BLaER1 treated with 17β-estradiol and CSF1 and Interleukin-3, amounts not matched to agents 10 nM and 100 nM (cell line): ENCODE results near the gene KCTD2.

ENCODE experiments used
- H3K27ac ChIP-seq, 11 experiments: shearing (Covaris generic); formaldehyde crosslinking; 2 replicates each; pipeline ENCODE4 v1.8.1; 2022
- H3K27me3 ChIP-seq, 11 experiments: shearing (Covaris generic); formaldehyde crosslinking; 2 replicates each; pipeline ENCODE4 v1.8.1; 2022
- H3K36me3 ChIP-seq, 11 experiments: shearing (Covaris generic); formaldehyde crosslinking; 2 replicates each; pipeline ENCODE4 v1.8.1; 2022
- H3K4me1 ChIP-seq, 10 experiments: shearing (Covaris generic); formaldehyde crosslinking; 2 replicates each; pipeline ENCODE4 v1.8.1; 2022
- H3K4me2 ChIP-seq, 11 experiments: shearing (Covaris generic); formaldehyde crosslinking; 2 replicates each; pipeline ENCODE4 v1.8.1; 2022
- H3K4me3 ChIP-seq, 10 experiments: shearing (Covaris generic); formaldehyde crosslinking; 2 replicates each; pipeline ENCODE4 v1.8.1; 2022
- H3K9ac ChIP-seq, 11 experiments: shearing (Covaris generic); formaldehyde crosslinking; 2 replicates each; pipeline ENCODE4 v1.8.1; 2022
- H3K9me3 ChIP-seq, 11 experiments: shearing (Covaris generic); formaldehyde crosslinking; replicated peaks in 1 of 11; 2 replicates each; pipeline ENCODE4 v1.8.1; 2022
- H4K20me1 ChIP-seq, 11 experiments: shearing (Covaris generic); formaldehyde crosslinking; 2 replicates each; pipeline ENCODE4 v1.8.1; 2022
- Cebpa-rat ChIP-seq, 11 experiments: shearing (Covaris generic); IDR thresholded peaks; 2 replicates each; pipeline ENCODE4 v1.8.1; 2022

Gene KCTD2

DNA sequence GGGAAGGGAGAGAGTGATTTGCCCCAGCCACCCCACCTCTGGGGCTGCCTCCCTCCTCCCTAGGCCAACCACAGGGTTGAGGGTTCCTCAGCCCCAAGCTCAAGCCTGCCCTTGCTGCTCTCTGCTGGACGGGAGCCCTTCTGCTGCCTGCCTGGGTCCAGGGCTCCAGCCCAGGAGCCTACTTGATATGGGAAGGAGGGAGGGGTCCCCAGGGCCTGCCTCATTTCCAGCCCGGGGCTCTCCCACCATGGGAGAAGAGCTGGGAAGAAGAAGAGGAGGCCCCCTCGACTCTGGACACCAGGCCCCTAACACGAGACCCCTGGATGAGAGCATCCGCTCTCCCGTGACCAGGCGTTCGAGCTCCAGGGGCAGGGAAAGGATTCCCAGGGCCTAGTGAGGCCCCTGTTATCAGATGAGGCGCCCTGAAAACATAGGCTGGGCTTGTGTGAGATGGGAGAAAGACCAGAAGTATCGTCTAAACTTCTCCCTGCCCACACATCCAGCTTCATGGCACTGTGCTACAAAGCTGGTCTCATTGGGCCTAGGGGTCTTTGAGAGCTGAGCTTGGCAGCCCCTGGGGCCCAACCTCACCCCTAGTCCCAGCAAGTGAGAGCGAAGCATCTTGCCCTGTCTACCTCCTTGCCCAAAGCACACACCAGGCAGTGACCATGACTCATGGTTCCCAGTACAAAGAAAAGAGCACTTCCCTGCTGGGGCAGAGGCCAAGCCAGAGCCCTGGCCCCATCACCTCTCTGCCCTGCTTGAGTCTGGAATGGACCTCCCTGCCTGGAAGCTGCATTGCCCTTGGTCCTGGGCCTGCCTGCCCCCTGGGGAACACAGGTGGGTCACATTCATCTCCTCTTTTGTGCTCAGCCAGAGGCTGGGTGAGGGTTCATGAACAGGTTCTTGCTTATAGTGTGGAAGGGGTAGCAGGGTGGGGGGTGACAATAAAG lies 41.7 kb downstream of the KCTD2 start:
- Histone ChIP-seq H3K9ac (peak overlapping the region; percentile 80 to 90 (median 86)), H3K4me3 (peak overlapping the region; percentile 59 to 76 (median 68)), H3K27ac (peak overlapping the region; percentile 79 to 93 (median 89))

DNA sequence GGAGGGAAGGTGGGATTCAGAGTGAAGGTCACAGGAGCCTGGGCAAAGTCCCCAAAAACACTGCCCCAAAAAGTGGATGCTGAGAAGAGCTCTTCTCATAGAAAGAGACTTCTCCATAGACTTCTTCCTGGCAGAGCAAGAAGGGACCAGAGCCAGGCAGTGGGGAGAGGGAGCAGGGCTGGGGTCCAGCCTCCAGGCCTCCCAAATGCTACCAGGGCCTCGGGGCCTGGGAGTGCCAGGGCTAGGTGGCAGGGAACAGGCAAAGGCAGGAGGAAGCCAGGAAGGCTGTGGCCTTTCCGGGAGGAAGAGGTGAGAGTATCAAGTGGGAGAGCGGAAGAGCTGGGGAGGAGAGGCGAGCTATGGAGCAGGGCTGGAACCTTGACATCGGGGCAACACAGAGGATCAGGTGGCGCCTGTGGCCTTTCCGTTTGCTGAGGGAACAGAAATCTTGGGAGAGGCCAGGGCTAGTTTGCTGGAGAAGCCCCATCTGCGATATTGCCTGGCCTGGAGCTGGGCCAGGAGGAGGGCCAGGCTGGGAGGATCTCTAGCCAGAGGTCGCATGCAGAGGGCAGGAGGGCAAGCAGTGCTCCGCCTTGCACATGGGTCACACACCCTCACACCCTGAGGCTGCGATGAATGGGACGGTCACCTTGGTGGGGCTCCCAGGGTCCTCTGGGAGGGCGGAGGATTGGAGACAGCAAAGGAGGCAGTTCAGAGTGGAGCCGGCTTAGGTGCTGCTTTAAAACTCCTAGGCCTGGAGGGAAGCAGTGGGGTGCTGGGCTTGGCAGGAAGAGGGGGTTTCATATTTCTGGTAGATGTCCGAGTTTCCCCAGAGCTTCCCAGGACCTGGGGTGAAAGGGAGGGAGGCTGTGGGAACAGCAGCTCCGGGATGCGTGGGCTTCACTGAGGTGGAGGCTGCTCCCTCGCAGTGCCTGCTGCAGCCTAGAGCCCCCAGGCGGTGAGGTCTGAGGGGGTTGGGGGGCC lies 44.1 kb downstream of the KCTD2 start:
- Histone ChIP-seq H3K36me3 (peaks cover 0 to 15% (median 0%) of the 10 kb centered on the region in 11 experiments; a peak in 8 of 22 replicates), H3K27me3 (peaks cover 0 to 5% (median 0%) of the 10 kb centered on the region in 11 experiments; a peak in 2 of 22 replicates), H3K9ac (peak overlapping the region in 6 of 11 experiments; percentile 15 to 63 (median 48); a peak in 8 of 22 replicates), H3K27ac (peak overlapping the region in 3 of 11 experiments; percentile 20 to 29 (median 27); a peak in 5 of 22 replicates), H3K4me2 (peak overlapping the region in 5 of 11 experiments; percentile 48 to 95 (median 94); a peak in 9 of 22 replicates), H3K4me3 (peak overlapping the region in 1 of 10 experiments; percentile 21; a peak in 1 of 20 replicates), H3K9me3 (no peaks in the 10 kb centered on the region), H3K4me1 (peaks cover 22 to 94% (median 63%) of the 10 kb centered on the region in 10 experiments), H4K20me1 (peaks cover 0 to 12% (median 0%) of the 10 kb centered on the region in 11 experiments; a peak in 1 of 22 replicates)
- no peak for TF ChIP-seq Cebpa-rat (IDR thresholded peaks at IDR 0.05)

More for the DNA sequence above, 41.7 kb downstream of the KCTD2 start:
- Histone ChIP-seq H3K9me3 (no peaks in the 10 kb centered on the region), H4K20me1 (peaks cover 0 to 12% (median 0%) of the 10 kb centered on the region in 11 experiments; a peak in 1 of 22 replicates), H3K36me3 (peaks cover 0 to 5% (median 0%) of the 10 kb centered on the region in 11 experiments; a peak in 6 of 22 replicates), H3K27me3 (peaks cover 0 to 5% (median 0%) of the 10 kb centered on the region in 11 experiments; a peak in 2 of 22 replicates), H3K4me1 (peaks cover 34 to 97% (median 73%) of the 10 kb centered on the region in 10 experiments), H3K4me2 (peak overlapping the region; percentile 91 to 99 (median 97))
- no peak for TF ChIP-seq Cebpa-rat (IDR thresholded peaks at IDR 0.05)

DNA sequence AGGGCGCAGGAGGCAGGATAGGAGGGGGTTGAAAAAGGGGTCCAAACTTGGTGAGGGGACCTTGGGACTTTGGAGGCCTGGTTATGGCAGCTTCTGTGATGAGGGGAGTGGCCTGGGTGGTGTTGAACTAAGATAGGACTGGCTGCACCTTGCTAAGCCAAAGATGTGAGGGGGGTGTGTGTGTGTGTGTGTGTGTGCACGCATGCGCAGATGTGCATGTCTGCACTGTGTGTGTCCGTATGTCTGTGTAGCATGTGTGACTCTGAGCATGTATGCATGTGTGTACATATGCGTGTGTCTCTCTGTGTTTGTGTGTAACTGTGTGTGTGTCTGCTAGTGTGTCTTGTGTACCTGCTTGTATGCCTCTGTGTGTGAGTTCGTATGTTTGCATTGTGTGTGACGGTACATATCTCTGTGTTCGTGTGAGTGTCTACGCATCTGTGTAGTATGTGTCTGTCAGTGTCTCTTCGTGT lies 44.9 kb downstream of the KCTD2 start:
- Histone ChIP-seq H3K9me3 (no peaks in the 10 kb centered on the region), H3K4me1 (peaks cover 21 to 94% (median 60%) of the 10 kb centered on the region in 10 experiments), H4K20me1 (peaks cover 0 to 12% (median 0%) of the 10 kb centered on the region in 11 experiments; a peak in 1 of 22 replicates), H3K9ac (peak overlapping the region in 5 of 11 experiments; percentile 13 to 63 (median 55); a peak in 6 of 22 replicates), H3K4me2 (peak overlapping the region in 5 of 11 experiments; percentile 48 to 95 (median 94); a peak in 8 of 22 replicates), H3K4me3 (peak overlapping the region in 1 of 10 experiments; percentile 21; a peak in 1 of 20 replicates), H3K36me3 (peaks cover 0 to 15% (median 0%) of the 10 kb centered on the region in 11 experiments; a peak in 8 of 22 replicates), H3K27me3 (peaks cover 0 to 5% (median 0%) of the 10 kb centered on the region in 11 experiments; a peak in 2 of 22 replicates), H3K27ac (peak overlapping the region in 2 of 11 experiments; percentile 22 to 27; a peak in 1 of 22 replicates)
- no peak for TF ChIP-seq Cebpa-rat (IDR thresholded peaks at IDR 0.05)

DNA sequence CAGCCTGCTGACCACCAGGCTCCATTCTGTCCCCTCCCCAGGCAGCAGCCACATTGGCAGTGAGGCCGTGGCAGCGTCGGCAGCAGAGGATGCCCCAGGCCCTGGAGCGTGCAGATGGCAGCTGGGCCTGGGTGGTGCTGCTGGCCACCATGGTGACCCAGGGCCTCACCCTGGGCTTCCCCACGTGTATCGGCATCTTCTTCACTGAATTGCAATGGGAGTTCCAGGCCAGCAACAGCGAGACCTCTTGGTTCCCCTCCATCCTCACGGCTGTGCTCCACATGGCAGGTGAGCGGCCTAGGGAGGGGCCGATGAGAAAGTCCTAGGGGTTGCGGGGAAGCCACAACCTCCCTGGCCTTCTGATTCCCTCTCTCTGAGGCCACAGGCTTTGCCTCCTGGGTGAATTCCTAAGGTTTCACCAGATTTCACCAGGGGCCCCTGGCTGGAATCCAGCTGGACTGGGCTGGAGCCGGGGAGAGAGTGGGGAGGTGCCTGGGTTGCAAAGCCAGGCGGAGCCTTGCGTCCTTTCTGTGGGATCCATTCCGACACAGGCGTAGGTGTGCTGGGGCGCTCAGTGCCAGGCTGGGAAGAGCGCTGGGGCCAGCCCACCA lies 46.6 kb downstream of the KCTD2 start:
- no peaks in the 10 kb centered on the region for H3K9me3 ChIP-seq
- peaks cover 0 to 12% (median 0%) of the 10 kb centered on the region in 11 experiments; a peak in 1 of 22 replicates for H4K20me1 ChIP-seq
- 0 out of 22 replicates have a peak, but pooled peaks cover 0 to under 1% (median 0%) of the 10 kb centered on the region in 11 experiments for H3K27me3 ChIP-seq
- peaks cover 0 to 26% (median 0%) of the 10 kb centered on the region in 11 experiments; a peak in 11 of 22 replicates for H3K36me3 ChIP-seq
- peak overlapping the region in 5 of 11 experiments; percentile 52 to 95 (median 94); a peak in 8 of 22 replicates for H3K4me2 ChIP-seq
- H3K4me1 ChIP-seq, result peaks cover 7 to 83% (median 45%) of the 10 kb centered on the region in 10 experiments
- peak overlapping the region in 1 of 11 experiments; percentile 43; a peak in 3 of 22 replicates for H3K27ac ChIP-seq
- no peak for TF ChIP-seq Cebpa-rat (IDR thresholded peaks at IDR 0.05)
- no peak overlapping the region; a peak in 1 of 22 replicates for H3K9ac ChIP-seq
- H3K4me3 ChIP-seq, result no peak overlapping the region

DNA sequence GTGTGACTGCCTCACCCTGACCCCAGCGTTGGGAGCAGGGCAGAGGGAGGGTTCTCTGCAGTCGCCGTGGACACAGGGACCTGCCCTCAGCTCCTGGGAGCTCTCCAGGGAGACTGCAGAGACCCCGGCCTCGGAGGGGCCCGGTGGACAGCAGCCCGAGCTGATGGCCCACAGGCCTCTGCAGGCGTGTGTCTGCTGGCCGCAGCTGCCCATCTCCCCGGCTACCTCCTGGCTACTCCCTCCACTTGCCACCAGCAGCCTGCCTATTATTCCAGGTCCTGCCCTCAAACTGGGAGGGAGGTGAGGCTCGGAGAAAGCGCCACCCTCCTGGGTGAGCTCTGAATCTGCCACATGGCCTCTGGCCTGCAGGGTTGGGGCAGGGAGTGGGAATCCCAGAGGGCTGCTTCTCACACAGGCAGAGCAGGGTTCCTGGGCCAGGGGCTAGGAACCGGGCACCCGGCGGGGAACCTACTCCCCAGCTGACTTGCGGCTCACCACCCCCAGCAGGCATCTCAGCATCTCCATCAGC lies 47.9 kb downstream of the KCTD2 start:
- Histone ChIP-seq H3K27me3 (no peaks in the 10 kb centered on the region), H4K20me1 (peaks cover 0 to 12% (median 0%) of the 10 kb centered on the region in 11 experiments; a peak in 1 of 22 replicates), H3K9me3 (no peaks in the 10 kb centered on the region), H3K4me3 (no peak overlapping the region), H3K36me3 (peaks cover 0 to 38% (median 3%) of the 10 kb centered on the region in 11 experiments; a peak in 15 of 22 replicates), H3K27ac (peak overlapping the region in 4 of 11 experiments; percentile 6 to 25 (median 18); a peak in 3 of 22 replicates), H3K9ac (no peak overlapping the region), H3K4me1 (peaks cover 0 to 70% (median 33%) of the 10 kb centered on the region in 10 experiments; a peak in 15 of 20 replicates), H3K4me2 (peak overlapping the region in 3 of 11 experiments; percentile 4 to 55 (median 26); a peak in 7 of 22 replicates)
- no peak for TF ChIP-seq Cebpa-rat (IDR thresholded peaks at IDR 0.05)

DNA sequence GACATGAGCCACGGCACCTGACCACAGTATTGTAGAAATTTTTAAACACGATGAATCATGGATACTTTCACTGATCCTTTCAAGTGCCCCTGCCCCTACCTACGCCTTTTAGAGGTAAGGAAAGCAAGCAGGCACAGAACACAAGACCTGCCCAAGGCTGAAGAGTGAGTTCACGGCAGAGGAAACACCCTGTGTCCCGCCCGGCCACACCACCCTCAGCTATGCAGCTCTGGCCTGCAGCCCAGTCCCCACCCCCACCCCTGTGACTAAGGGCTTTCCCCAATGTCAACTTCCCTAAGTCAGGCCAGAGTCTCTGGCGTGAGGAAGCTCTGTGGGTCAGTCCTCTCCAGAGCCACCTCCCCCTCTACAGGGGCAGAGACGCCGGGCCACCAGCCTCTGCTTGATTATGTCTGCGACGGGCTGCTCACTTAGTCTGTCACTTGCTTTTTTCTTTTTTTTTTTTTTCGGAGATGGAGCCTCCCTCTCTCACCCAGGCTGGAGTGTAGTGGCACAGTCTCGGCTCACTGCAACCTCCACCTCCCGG lies 49.1 kb downstream of the KCTD2 start:
- H3K4me1 ChIP-seq, result peaks cover 0 to 58% (median 29%) of the 10 kb centered on the region in 10 experiments; a peak in 15 of 20 replicates
- peaks cover 0 to 13% (median 0%) of the 10 kb centered on the region in 11 experiments; a peak in 1 of 22 replicates for H4K20me1 ChIP-seq
- H3K9me3 ChIP-seq, result no peaks in the 10 kb centered on the region
- peaks cover 0 to 46% (median 11%) of the 10 kb centered on the region in 11 experiments; a peak in 15 of 22 replicates for H3K36me3 ChIP-seq
- no peaks in the 10 kb centered on the region for H3K27me3 ChIP-seq
- no peak overlapping the region for H3K4me3 ChIP-seq
- H3K9ac ChIP-seq, result peak overlapping the region in 1 of 11 experiments; percentile 47; a peak in 3 of 22 replicates
- peak overlapping the region in 8 of 11 experiments; percentile 28 to 84 (median 62); a peak in 14 of 22 replicates for H3K4me2 ChIP-seq
- H3K27ac ChIP-seq, result peak overlapping the region in 4 of 11 experiments; percentile 36 to 66 (median 45); a peak in 7 of 22 replicates
- no peak for TF ChIP-seq Cebpa-rat (IDR thresholded peaks at IDR 0.05)
